ENCODE data around the gene PDE4D.

DNA sequence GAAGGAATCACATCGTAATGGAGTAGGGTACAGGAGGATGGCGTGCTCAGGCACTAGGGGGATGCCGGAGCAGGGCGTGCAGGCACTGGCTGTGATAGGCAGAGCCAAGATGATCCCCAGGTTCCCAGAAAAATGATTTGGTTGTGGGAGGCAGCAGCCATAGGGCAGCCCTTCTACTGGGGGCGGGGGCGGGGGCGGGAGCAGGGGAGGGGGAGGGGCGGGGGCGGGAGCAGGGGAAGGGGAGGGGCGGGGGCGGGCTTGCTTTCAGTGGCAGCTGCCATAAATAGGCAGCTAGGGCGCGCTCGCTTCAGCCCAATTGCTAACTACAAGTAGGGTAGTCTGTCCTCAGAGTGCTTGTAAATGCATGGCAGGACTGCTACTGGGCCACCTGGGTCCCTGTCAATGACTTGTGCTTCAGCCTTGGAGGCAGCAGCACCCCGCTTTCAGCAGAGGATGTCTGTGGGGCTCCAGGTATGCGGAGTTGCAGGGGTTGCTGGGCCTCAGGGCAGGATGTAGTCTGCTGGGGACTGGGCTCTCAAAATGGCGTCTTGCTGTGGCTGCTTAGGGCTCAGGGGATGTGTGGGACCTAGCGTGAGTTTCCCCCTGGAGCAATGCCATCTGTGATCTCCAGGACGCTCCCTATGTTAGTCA is 956.4 kb downstream of the PDE4D start:
- TF ChIP-seq YY1 (IDR thresholded peaks at IDR 0.05; ENCODE audit: insufficient read depth, insufficient read length) = no peak
- TF ChIP-seq SUZ12 (IDR thresholded peaks at IDR 0.05; ENCODE audit: extremely low read depth, insufficient read depth, insufficient read length) = no peak
- no peak for TF ChIP-seq ZNF274 (IDR thresholded peaks at IDR 0.05; ENCODE audit: low read depth, low read length)

Measured in NT2/D1 (cell line).